Stimulated activated CD4-positive, alpha-beta T cell treated with anti-CD3 and anti-CD28 coated beads, Interleukin-15, amount 100 ng/mL, for 1 hour (primary cell): ENCODE results near the gene ADAP1.
"Not testable (repeated sequence)": the region's sequence is repeated elsewhere in the genome, so short reads cannot be mapped to it uniquely, and the experiment has no call there.

ENCODE experiments used
- DNase-seq, 2 donors: peaks; one replicate each; pipeline ENCODE4 v3.0.0-alpha.2; 2020; ENCODE audit warnings: low read depth in 1 of 2, low spot score in 1 of 2

Gene ADAP1, protein sequence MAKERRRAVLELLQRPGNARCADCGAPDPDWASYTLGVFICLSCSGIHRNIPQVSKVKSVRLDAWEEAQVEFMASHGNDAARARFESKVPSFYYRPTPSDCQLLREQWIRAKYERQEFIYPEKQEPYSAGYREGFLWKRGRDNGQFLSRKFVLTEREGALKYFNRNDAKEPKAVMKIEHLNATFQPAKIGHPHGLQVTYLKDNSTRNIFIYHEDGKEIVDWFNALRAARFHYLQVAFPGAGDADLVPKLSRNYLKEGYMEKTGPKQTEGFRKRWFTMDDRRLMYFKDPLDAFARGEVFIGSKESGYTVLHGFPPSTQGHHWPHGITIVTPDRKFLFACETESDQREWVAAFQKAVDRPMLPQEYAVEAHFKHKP

GRCh38 chr7:954330-955238 is at the start of gene ADAP1:
TSS of gene ADAP1 (minus strand) at chr7:954680. CDS start at chr7:954477, 203 bp downstream.
- DNase-seq: peak in 1 of 2 donors; percentile 49

DNA sequence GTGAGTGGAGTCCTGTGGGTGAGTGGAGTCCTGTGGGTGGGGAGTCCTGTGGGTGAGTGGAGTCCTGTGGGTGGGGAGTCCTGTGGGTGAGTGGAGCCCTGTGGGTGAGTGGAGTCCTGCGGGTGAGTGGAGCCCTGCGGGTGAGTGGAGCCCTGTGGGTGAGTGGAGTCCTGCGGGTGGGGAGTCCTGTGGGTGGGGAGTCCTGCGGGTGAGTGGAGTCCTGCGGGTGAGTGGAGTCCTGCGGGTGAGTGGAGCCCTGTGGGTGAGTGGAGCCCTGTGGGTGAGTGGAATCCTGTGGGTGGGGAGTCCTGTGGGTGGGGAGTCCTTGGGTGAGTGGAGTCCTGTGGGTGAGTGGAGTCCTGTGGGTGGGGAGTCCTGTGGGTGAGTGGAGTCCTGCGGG is 48.0 kb upstream of the ADAP1 start:
- not testable (repeated sequence) for DNase-seq

GRCh38 chr7:1002026-1002425 is 47.5 kb upstream of the ADAP1 start:
- not testable (repeated sequence) for DNase-seq

DNA sequence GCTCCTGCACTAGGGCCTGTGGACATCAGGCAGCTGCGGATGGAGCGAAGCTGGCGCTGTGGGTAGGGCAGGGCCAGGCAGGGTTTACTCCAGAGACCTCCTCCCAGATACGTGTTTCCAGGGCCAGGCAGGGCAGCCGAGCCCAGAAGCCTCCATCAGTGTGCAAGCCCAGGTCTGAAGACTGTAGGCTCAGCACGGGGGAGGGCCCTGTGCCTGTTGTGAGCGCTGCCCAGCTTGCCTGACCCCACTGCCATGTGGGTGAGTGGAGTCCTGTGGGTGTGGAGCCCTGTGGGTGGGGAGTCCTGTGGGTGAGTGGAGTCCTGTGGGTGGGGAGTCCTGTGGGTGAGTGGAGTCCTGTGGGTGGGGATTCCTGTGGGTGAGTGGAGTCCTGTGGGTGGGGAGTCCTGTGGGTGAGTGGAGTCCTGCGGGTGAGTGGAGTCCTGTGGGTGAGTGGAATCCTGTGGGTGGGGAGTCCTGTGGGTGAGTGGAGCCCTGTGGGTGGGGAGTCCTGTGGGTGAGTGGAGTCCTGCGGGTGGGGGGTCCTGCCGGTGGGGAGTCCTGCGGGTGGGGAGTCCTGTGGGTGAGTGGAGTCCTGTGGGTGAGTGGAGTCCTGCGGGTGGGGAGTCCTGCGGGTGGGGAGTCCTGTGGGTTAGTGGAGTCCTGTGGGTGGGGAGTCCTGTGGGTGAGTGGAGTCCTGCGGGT is 46.7 kb upstream of the ADAP1 start:
- not testable (repeated sequence) for DNase-seq

DNA sequence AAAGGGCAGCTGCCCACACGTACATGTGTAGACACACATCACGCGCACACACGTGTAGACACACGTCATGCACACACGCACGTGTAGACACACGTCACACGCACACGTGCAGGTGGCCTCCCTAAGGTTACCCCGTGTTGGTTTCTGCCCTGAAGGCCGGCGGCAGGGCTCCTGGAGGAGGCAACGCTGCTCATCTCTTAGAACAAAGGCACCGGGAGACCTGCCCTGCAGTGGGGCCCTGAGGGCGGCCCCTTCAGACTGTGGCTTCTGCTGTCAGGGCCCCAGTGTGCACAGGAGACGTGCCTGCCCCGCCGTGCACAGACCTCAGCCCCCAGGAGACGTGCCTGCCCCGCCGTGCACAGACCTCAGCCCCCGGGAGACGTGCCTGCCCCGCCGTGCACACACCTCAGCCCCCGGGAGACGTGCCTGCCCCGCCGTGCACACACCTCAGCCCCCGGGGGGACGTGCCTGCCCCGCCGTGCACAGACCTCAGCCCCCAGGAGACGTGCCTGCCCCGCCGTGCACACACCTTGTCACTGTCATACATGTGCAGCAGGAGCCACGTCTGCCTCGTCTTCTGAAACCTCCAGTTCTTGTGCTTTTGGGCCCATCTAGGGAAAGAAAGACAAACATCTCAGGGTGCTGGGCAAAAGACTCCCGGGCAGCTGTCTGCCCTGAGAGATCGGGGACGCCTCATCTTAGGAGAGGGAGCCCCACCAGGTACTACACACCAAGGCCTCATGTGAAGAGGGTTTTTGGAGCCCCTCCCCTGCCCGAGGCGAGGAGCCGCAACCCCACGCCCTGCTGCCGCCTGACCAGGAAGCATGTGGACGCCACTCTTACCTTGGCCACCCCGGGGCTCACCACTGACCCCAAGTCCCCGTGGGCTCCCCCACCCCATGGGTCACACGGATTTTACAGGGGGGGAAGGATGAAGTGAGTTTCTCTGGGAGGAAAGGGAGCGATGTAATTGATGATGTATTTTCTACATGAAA is 45.8 kb upstream of the ADAP1 start:
- no peak for DNase-seq

- no peak for DNase-seq
Measured at GRCh38 chr7:999149-999879, 44.8 kb upstream of the ADAP1 start.

- no peak for DNase-seq
Measured at GRCh38 chr7:997404-998395, 43.2 kb upstream of the ADAP1 start.

DNA sequence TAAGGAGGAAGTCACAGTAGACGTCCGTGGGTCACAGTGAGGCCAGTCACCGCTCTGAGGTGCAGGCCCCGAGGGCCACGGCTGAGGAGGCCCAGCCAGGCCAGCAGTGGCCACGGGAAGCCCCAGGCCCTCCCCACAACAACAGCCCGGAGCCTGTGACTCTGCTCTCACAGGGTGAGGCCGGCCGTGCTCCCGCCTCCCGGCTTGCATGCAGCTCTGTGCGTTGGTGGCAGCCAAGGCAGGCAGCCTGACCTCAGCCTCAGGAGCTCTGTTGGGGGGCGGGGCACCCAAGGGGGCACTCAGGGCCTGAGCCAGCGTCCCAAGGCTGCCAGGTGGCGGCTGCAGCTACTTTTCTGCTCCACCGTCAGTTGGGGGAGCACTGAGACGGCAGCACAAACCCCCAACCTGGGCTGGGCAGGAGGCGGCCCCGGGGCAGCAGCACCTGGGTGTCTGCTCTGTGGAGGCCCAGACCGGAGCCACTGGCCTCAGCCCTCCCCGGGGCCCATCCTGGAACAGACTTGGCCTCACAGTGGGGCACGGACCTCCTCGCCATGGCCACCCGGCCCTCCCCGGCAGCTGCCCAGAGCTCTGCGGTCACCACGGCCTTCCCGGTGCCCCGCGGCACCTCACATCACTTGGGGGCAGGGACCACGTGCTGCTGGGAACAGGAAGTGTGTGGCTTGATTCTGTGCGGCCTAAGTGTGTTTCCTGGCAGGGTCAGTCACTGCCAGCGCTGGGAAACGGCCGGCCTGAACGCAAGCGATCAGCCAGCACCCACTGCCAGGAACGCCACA is 41.8 kb upstream of the ADAP1 start:
- no peak for DNase-seq

DNA sequence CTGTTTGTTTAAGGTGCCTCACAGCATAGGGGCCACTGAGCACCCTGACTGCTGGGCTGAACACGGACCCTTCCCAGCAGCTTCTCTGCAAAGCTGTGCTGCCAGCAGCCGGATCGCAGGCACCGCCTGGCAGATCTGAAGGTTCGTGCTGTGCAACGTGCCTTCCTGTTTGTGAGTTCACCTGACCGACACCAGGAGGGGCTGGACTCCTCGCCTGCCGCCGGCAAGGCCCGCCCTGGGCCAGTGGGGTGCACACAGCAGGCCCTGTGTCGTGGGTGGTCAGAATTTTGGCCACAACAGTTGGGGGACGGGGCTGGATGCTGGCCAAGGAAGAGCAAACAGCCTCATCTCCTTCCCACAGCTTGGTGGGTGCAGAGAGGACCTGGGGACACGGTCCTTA is 41.1 kb upstream of the ADAP1 start:
- no peak for DNase-seq

- no peak for DNase-seq
Measured at GRCh38 chr7:994592-995308, 40.3 kb upstream of the ADAP1 start.

DNA sequence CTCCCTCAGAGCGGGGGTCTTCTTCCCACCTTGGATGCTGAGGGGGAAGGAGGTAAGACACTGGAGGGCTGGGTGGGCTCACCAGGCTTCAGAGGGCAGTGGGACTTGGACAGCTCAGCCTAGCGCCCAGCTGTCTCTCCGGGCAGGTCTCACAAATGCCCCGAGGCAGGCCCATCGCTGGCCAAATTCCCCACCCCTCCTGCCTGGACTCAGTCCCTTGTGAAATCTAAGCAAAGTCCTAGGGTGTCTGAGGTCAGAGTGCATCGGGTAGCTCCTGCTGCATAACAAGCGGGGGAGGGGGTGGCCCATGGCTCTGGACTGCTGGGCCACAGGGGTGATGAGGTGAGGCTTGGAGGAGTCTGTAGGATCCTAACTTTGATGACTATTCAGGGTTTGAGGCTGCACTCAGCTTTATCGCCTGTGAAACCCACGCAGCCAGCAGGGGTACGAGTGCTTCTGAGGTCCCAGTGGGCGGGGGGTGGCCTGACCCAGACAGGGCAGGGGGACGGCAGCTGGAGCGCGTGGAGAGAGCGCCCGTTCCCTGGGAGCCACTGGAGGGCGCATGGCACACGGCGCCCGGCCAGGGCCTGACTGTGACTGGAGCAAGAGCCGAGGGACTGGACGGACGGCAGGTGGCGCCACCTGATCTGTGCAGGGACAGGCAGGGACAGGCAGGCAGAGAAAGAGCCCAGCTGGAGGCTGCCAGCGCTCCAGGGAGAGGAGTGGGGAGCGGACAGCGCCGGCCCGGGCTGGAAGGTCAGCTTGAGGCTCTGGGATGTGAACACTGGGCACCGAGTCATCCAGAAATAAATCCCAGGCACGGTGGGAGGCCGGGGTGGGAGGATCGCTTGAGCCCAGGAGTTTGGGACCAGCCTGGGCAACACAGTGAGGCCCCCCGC is 38.5 kb upstream of the ADAP1 start:
- peak; percentile 89 to 91 for DNase-seq

DNA sequence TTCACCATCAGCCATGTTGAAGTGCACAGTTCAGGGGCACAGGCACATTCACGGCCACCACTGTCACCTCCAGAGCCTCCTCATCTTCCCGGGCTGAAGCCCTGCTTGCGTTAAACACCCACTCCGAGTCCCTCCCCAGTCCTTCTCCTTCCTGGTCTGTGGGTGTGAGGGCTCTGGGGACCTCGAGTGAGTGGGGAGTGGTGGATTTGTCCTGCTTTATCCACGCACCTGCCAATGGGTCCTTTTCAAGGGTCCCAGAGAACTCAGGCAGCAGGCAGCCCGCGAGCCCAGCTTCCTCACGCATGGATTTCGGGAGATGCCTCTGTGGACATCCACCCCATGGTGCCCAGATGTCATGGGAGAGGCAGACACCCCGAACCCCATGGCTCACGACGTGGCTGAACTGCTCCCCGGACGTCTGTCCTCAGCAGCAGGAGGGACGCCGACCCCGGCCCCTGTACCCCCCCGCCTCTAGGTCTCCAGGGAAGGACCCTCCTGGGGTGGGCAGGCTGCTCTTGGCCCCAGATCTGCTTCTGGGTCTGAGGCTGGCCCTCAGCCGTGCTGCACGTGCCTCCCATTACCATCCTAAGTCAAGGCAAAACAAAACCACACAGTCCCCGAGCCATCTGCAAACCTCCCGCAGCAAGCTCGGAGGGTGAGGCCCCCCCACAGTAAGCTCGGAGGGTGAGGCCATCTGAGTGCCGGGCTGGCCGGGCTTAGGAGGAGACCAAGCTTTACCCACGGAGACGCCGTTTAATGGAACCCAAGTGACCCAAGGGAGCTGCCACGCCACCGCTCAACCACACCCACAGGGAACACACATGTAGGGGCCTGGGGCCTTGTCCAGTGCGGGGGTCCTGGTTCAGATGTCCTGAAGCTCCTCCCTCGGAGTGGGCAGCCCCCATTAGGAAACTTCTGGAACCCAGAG is 37.5 kb upstream of the ADAP1 start:
- no peak for DNase-seq

- DNase-seq: no peak
Measured at GRCh38 chr7:990933-991728, 36.7 kb upstream of the ADAP1 start.

DNA sequence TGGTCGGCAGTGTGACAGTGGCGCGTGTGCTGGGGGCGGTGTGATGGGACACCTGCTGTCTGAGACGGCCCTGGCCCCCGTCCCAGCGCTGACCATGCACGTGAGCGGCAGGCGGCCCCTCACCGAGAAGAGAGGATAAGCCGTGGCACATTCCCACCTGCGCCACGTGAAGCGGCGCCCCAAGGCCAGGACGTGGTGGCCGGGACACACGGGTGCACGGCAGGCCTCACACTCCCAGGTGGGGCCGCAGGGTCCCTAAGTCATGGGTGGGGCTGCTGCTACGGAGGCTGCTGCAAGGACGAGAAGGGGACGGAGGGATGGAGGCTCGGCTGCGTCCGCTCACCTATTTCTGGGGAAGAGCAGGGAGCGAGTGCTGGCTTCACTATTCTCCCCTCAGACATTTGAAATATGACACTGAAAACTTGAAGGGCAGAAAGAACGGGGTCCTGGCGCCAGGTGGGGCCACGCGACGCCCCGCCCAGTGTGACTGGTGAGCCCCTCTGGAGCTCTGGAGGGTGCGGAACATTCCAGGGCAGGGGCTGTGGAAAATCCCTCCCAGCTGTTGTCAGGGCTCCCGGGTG is 36.0 kb upstream of the ADAP1 start:
- no peak for DNase-seq
